ENCODE measurements around the gene RAD51B.

The RAD51B gene

GRCh38 chr14:68563251-68564131 is 743.9 kb downstream of the RAD51B start:
- peak; percentile 69 to 89 for DNase-seq (ENCODE audit: low read depth in 2 of 2)
- TF ChIP-seq CTCF (IDR thresholded peaks at IDR 0.05; ENCODE audit: low read depth, low read length), result no peak
- H3K4me3 ChIP-seq (replicated peaks in 1 of 2; ENCODE audit: low read depth in 2 of 2, low read length in 2 of 2), result no peak overlapping the region

- no peak for TF ChIP-seq CTCF (IDR thresholded peaks at IDR 0.05; ENCODE audit: low read depth, low read length)
- H3K4me3 ChIP-seq (replicated peaks in 1 of 2; ENCODE audit: low read depth in 2 of 2, low read length in 2 of 2), result no peak overlapping the region
- DNase-seq (ENCODE audit: low read depth in 2 of 2), result no peak
Observed at GRCh38 chr14:68564191-68564825, 744.7 kb downstream of the RAD51B start.

- DNase-seq (ENCODE audit: low read depth in 2 of 2), result peak; percentile 27 to 32
- TF ChIP-seq CTCF (IDR thresholded peaks at IDR 0.05; ENCODE audit: low read depth, low read length), result no peak
- H3K4me3 ChIP-seq (replicated peaks in 1 of 2; ENCODE audit: low read depth in 2 of 2, low read length in 2 of 2), result no peak overlapping the region
Observed at GRCh38 chr14:68564826-68565759, 745.5 kb downstream of the RAD51B start.

GRCh38 chr14:68566075-68566474 is 746.5 kb downstream of the RAD51B start:
- peak in 1 of 2 donors; percentile 45 for DNase-seq (ENCODE audit: low read depth in 2 of 2)
- no peak for TF ChIP-seq CTCF (IDR thresholded peaks at IDR 0.05; ENCODE audit: low read depth, low read length)
- no peak overlapping the region for H3K4me3 ChIP-seq (replicated peaks in 1 of 2; ENCODE audit: low read depth in 2 of 2, low read length in 2 of 2)

- TF ChIP-seq CTCF (IDR thresholded peaks at IDR 0.05; ENCODE audit: low read depth, low read length), result no peak
- H3K4me3 ChIP-seq (replicated peaks in 1 of 2; ENCODE audit: low read depth in 2 of 2, low read length in 2 of 2), result no peak overlapping the region
- DNase-seq (ENCODE audit: low read depth in 2 of 2), result no peak
Observed at GRCh38 chr14:68568907-68569897, 749.6 kb downstream of the RAD51B start.

Measured in cardiac fibroblast (primary cell).